GM12878 (cell line): ENCODE results near the gene NOS1AP. TPM values are rescaled to one million over a fixed set of nuclear protein-coding genes. Genes with fewer than 3 reads are reported as not detected.

ENCODE experiments used
- ATAC-seq: fragments of 200-7000 bp; cut with Tn5 transposase; 3 replicates; pipeline ENCODE4 v1.9.1; 2020; ENCODE audit warnings: mild to moderate bottlenecking, moderate library complexity
- BruUV-seq: library from RNA; stranded (reverse); fragments of 400-500 nt; replicated peaks from 2 replicates; lab custom pipeline; 2021; lab: Mats Ljungman, UMichigan
- CTCF ChIA-PET: fragments of 300-600 bp; sonication (Branson Sonifier 250); formaldehyde crosslinking; extraction: SDS; loops from one replicate; lab custom pipeline; 2021; ENCODE audit warnings: inconsistent platforms; lab: Yijun Ruan, JAX
- POLR2A ChIA-PET: fragments of 350-600 bp; formaldehyde crosslinking; extraction: SDS; loops from one replicate; lab custom pipeline; 2021; ENCODE audit warnings: inconsistent platforms; lab: Charles Lee
- RAD21 ChIA-PET: fragments of 300-600 bp; sonication (Branson Sonifier 250); formaldehyde crosslinking; loops from one replicate; lab custom pipeline; 2023; ENCODE audit warnings: antibody characterized with exemption; ENCODE audit not compliant: unreplicated experiment; lab: Charles Lee
- SMC1A ChIA-PET: fragments of 300-600 bp; sonication (Branson Sonifier 250); formaldehyde crosslinking; loops from one replicate; lab custom pipeline; 2023; ENCODE audit not compliant: unreplicated experiment, uncharacterized antibody; lab: Charles Lee
- DNase-seq: peaks from one replicate; pipeline ENCODE4 v3.0.0-alpha.2; 2011; ENCODE audit warnings: low read depth, low spot score
- FAIRE-seq: peaks from 3 replicates; lab custom pipeline; 2011; peaks lifted over from hg19 to GRCh38; lab: Jason Lieb, UNC
- H2AFZ ChIP-seq: 2 replicates; pipeline ENCODE4 v1.6.0; 2011; ENCODE audit warnings: low read depth, low read length, control low read depth; ENCODE audit not compliant: control insufficient read depth
- H3K27ac ChIP-seq: 2 replicates; pipeline ENCODE4 v1.5.1; 2011; ENCODE audit warnings: control low read depth; ENCODE audit not compliant: control insufficient read depth, insufficient read depth
- H3K27me3 ChIP-seq, 2 experiments: replicated peaks in 1 of 2; 2 replicates each; pipeline versions ENCODE4 v1.6.0 to v1.6.1; 2011; ENCODE audit warnings: low read length in 1 of 2; ENCODE audit not compliant: control insufficient read depth in 2 of 2, insufficient read depth in 2 of 2
- H3K36me3 ChIP-seq, 2 experiments: 2 replicates each; pipeline ENCODE4 v1.5.1; 2011; ENCODE audit warnings: low read length in 1 of 2; ENCODE audit not compliant: control insufficient read depth in 2 of 2, insufficient read depth in 2 of 2
- H3K4me1 ChIP-seq: 2 replicates; pipeline ENCODE4 v1.6.1; 2011; ENCODE audit warnings: mild to moderate bottlenecking, low read length, moderate library complexity, mixed read lengths; ENCODE audit not compliant: control insufficient read depth, insufficient read depth
- H3K4me2 ChIP-seq: 2 replicates; pipeline ENCODE4 v1.6.0; 2011; ENCODE audit warnings: control low read depth; ENCODE audit not compliant: control insufficient read depth, insufficient read depth
- H3K4me3 ChIP-seq: fragments of 200-600 bp; sonication (generic); 2 replicates; pipeline ENCODE4 v1.5.1; 2016
- H3K79me2 ChIP-seq: 2 replicates; pipeline ENCODE4 v1.6.0; 2011; ENCODE audit warnings: low read length; ENCODE audit not compliant: control insufficient read depth, insufficient read depth
- H3K9ac ChIP-seq: 2 replicates; pipeline ENCODE4 v1.8.0; 2011; ENCODE audit warnings: low read length, control low read depth, mixed read lengths; ENCODE audit not compliant: control insufficient read depth, insufficient read depth
- H3K9me3 ChIP-seq: replicated peaks from 3 replicates; pipeline ENCODE4 v1.5.1; 2011; ENCODE audit warnings: mild to moderate bottlenecking, low read length; ENCODE audit not compliant: control insufficient read depth, insufficient read depth
- H4K20me1 ChIP-seq: 2 replicates; pipeline ENCODE4 v1.6.0; 2011; ENCODE audit not compliant: control insufficient read depth, insufficient read depth
- BACH1 ChIP-seq: fragments of 450-650 bp; IDR thresholded peaks from 2 replicates; pipeline ENCODE4 v1.6.1; 2017; ENCODE audit warnings: mild to moderate bottlenecking, borderline replicate concordance
- CHD4 ChIP-seq: fragments of 200-600 bp; sonication (generic); IDR thresholded peaks from 2 replicates; pipeline ENCODE4 v1.6.1; 2016; ENCODE audit warnings: mild to moderate bottlenecking
- HCFC1 ChIP-seq: fragments of 150-350 bp; IDR thresholded peaks from 2 replicates; pipeline ENCODE4 v1.6.1; 2014; ENCODE audit warnings: low read length
- IKZF1 ChIP-seq: fragments of 450-650 bp; conservative IDR thresholded peaks from 2 replicates; pipeline ENCODE4 v1.6.1; 2017; ENCODE audit warnings: antibody characterized with exemption, mild to moderate bottlenecking
- IRF4 ChIP-seq: IDR thresholded peaks from 2 replicates; pipeline ENCODE4 v1.6.1; 2011; ENCODE audit warnings: low read depth, low read length
- KLF5 ChIP-seq: fragments of 450-650 bp; IDR thresholded peaks from 2 replicates; pipeline ENCODE4 v1.6.1; 2014; ENCODE audit warnings: mild to moderate bottlenecking; ENCODE audit not compliant: partially characterized antibody
- LARP7 ChIP-seq: fragments of 450-650 bp; IDR thresholded peaks from 2 replicates; pipeline ENCODE4 v1.6.1; 2017; ENCODE audit warnings: mild to moderate bottlenecking
- MEF2A ChIP-seq: IDR thresholded peaks from 2 replicates; pipeline ENCODE4 v1.6.1; 2011; ENCODE audit warnings: low read depth, mild to moderate bottlenecking, low read length, moderate library complexity; ENCODE audit not compliant: insufficient read depth
- NR2F1 ChIP-seq: fragments of 450-650 bp; conservative IDR thresholded peaks from 2 replicates; pipeline ENCODE4 v1.6.1; 2017; ENCODE audit warnings: mild to moderate bottlenecking
- PML ChIP-seq: IDR thresholded peaks from 2 replicates; pipeline ENCODE4 v1.6.1; 2012; ENCODE audit warnings: low read length, inconsistent platforms
- RAD51 ChIP-seq: fragments of 450-650 bp; IDR thresholded peaks from 2 replicates; pipeline ENCODE4 v1.6.1; 2016; ENCODE audit warnings: moderate library complexity, mild to moderate bottlenecking, inconsistent platforms
- RB1 ChIP-seq: fragments of 450-650 bp; formaldehyde crosslinking; IDR thresholded peaks from 2 replicates; pipeline ENCODE4 v1.6.1; 2017; ENCODE audit warnings: mild to moderate bottlenecking, borderline replicate concordance
- ZNF274 ChIP-seq: IDR thresholded peaks from one replicate; pipeline ENCODE4 v1.8.0; 2011; ENCODE audit not compliant: insufficient read length, insufficient read depth
- ZZZ3 ChIP-seq: IDR thresholded peaks from 2 replicates; pipeline ENCODE4 v1.6.1; 2011; ENCODE audit warnings: low read depth; ENCODE audit not compliant: control insufficient read depth, insufficient read length
- in situ Hi-C: fragments of 300-500 bp; cut with MboI; formaldehyde crosslinking; loops from 9 replicates; pipeline ENCODE4 v1.14.3; 2018; ENCODE audit warnings: mixed read lengths
- intact Hi-C: fragments of 100-400 bp; cut with micrococcal nuclease; formaldehyde crosslinking; loops from one replicate; pipeline ENCODE4 v1.14.2; 2022; ENCODE audit not compliant: unreplicated experiment
- polyA plus RNA-seq, 11 experiments: library from polyadenylated mRNA; depleted of rRNA in 4 of 11; unstranded in 6 of 11; stranded (reverse) in 5 of 11; fragments of >200 nt; fragmentation: Nextera tagmentation in 4 of 11; fragmentation: Illumina TruSeq in 1 of 11; extraction: Ambion mirVana in 4 of 11; extraction: Trizol in 1 of 11; gene quantifications; 1 replicate in 1 of 11; 2 replicates in 10 of 11; pipeline versions ENCODE4 v1.2.1 to v1.2.3, GENCODE V29; 2011 to 2016; ENCODE audit warnings: inconsistent platforms in 2 of 11, missing spikeins in 2 of 11, low read depth in 1 of 11
- total RNA-seq, 4 experiments: library from RNA; depleted of rRNA in 3 of 4; stranded (reverse); fragments of >200 nt in 3 of 4; fragmentation: Illumina TruSeq in 1 of 4; extraction: Trizol in 1 of 4; gene quantifications; 2 replicates each; pipeline versions ENCODE4 v1.2.1 to v1.2.3, GENCODE V29; 2013 to 2021
- TF ChIP-seq, protein P1 (sequence below): IDR thresholded peaks from 2 replicates; pipeline ENCODE4 v1.6.1; 2012; ENCODE audit warnings: low read depth, low read length, improper control_type of control experiment
- TF ChIP-seq, protein P2 (sequence below): fragments of 450-650 bp; IDR thresholded peaks from 2 replicates; pipeline ENCODE4 v1.6.1; 2017; ENCODE audit warnings: mild to moderate bottlenecking
- TF ChIP-seq, protein P3 (sequence below): fragments of 450-650 bp; IDR thresholded peaks from 2 replicates; pipeline ENCODE4 v1.6.1; 2017; ENCODE audit warnings: borderline replicate concordance
- TF ChIP-seq, protein P4 (sequence below): IDR thresholded peaks from 2 replicates; pipeline ENCODE4 v1.6.1; 2012; ENCODE audit warnings: low read depth, low read length, improper control_type of control experiment

Gene NOS1AP
- total and polyA plus RNA-seq, 10 of the 15 experiments (the other 5 are each of a cell fraction or from before 2014, with no cell fraction given): 0.03 to 0.15 TPM; not detected in 8

DNA sequence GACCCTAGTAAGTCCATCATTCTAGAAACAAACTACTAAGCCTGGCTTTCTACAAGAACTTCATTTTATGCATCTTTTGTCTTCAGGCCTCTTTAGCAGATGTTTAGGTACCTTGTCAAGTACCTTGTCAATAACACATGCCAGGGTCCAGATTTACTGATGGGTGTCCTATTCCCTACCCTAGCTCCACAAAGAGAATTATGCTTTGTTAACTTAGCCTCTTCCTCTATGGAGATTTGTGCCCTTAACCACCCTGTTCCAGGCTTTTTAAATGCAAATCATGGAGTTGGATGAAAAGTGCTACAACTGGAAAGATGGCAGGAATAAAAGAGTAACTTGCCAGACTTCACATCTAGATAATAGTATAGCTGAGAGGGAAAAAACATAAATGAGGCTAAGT is 264.5 kb downstream of the NOS1AP start:
- Histone ChIP-seq H3K79me2 (no peaks in the 10 kb centered on the region), H3K9ac (no peak overlapping the region), H2AFZ (no peak overlapping the region), H3K4me2 (no peak overlapping the region), H3K9me3 (no peaks in the 10 kb centered on the region), H3K27me3 (no peaks in the 10 kb centered on the region), H3K27ac (no peak overlapping the region), H3K4me3 (no peak overlapping the region), H3K4me1 (no peaks in the 10 kb centered on the region), H4K20me1 (no peaks in the 10 kb centered on the region), H3K36me3 (no peaks in the 10 kb centered on the region)
- FAIRE-seq: no peak
- ChIA-PET RAD21 (no interaction called here), SMC1A (interaction anchor here (0.6 to 2.0 kb wide), 2 partner anchors 9 to 11 kb away, joined by 3 to 7 read pairs; no protein-coding TSS in a partner anchor), CTCF (no interaction called here), POLR2A (interaction anchor here (0.9 kb wide), 1 partner anchor 56 kb away, joined by 3 read pairs; no protein-coding TSS in a partner anchor)
- intact Hi-C loops: no loop called here
- DNase-seq: no peak
- in situ Hi-C loops: no loop called here
- no peak for TF ChIP-seq MEF2A
- TF ChIP-seq KLF5: no peak
- TF ChIP-seq HCFC1: no peak
- no peak for TF ChIP-seq ZNF274
- TF ChIP-seq ZZZ3: no peak
- TF ChIP-seq, protein P1, sequence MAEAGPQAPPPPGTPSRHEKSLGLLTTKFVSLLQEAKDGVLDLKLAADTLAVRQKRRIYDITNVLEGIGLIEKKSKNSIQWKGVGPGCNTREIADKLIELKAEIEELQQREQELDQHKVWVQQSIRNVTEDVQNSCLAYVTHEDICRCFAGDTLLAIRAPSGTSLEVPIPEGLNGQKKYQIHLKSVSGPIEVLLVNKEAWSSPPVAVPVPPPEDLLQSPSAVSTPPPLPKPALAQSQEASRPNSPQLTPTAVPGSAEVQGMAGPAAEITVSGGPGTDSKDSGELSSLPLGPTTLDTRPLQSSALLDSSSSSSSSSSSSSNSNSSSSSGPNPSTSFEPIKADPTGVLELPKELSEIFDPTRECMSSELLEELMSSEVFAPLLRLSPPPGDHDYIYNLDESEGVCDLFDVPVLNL: no peak
- TF ChIP-seq RB1: no peak
- no peak for TF ChIP-seq PML
- TF ChIP-seq, protein P2, sequence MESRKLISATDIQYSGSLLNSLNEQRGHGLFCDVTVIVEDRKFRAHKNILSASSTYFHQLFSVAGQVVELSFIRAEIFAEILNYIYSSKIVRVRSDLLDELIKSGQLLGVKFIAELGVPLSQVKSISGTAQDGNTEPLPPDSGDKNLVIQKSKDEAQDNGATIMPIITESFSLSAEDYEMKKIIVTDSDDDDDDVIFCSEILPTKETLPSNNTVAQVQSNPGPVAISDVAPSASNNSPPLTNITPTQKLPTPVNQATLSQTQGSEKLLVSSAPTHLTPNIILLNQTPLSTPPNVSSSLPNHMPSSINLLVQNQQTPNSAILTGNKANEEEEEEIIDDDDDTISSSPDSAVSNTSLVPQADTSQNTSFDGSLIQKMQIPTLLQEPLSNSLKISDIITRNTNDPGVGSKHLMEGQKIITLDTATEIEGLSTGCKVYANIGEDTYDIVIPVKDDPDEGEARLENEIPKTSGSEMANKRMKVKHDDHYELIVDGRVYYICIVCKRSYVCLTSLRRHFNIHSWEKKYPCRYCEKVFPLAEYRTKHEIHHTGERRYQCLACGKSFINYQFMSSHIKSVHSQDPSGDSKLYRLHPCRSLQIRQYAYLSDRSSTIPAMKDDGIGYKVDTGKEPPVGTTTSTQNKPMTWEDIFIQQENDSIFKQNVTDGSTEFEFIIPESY: no peak
- TF ChIP-seq, protein P3, sequence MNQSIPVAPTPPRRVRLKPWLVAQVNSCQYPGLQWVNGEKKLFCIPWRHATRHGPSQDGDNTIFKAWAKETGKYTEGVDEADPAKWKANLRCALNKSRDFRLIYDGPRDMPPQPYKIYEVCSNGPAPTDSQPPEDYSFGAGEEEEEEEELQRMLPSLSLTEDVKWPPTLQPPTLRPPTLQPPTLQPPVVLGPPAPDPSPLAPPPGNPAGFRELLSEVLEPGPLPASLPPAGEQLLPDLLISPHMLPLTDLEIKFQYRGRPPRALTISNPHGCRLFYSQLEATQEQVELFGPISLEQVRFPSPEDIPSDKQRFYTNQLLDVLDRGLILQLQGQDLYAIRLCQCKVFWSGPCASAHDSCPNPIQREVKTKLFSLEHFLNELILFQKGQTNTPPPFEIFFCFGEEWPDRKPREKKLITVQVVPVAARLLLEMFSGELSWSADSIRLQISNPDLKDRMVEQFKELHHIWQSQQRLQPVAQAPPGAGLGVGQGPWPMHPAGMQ: no peak
- TF ChIP-seq BACH1: no peak
- TF ChIP-seq IRF4: no peak
- no peak for TF ChIP-seq NR2F1
- no peak for TF ChIP-seq CHD4
- TF ChIP-seq RAD51: no peak
- TF ChIP-seq, protein P4, sequence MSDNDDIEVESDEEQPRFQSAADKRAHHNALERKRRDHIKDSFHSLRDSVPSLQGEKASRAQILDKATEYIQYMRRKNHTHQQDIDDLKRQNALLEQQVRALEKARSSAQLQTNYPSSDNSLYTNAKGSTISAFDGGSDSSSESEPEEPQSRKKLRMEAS: no peak
- no peak for TF ChIP-seq IKZF1
- TF ChIP-seq LARP7: no peak
- ATAC-seq: no peak
- BruUV-seq: no TSS peak
